ENCODE data around the gene SLC38A3.
A peak's percentile ranks its signal among the peaks of the same experiment; 100 is the strongest.

Gene SLC38A3

DNA sequence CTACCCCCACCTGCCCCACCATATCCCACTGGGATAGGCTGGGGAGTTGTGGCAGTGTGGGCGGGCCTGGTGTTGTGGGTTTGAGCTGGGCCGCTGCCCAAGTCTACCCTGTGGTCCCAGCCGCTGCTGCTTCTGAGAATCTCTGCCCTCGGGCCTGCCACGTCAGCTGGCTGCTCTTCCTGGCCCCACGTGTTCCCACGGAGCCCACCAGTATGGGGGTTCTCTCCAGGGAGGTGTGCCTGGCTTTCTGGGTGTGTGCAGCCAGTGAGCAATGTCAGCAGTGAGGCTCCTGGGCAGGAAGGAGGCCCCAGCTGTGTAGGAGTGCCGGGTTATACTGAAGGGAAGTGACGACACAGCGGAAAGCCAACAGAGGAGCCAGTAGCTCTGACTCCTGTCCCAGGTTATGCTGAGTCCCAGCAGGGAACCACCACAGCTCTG lies 41.5 kb downstream of the SLC38A3 start:
- TF ChIP-seq, protein P1, sequence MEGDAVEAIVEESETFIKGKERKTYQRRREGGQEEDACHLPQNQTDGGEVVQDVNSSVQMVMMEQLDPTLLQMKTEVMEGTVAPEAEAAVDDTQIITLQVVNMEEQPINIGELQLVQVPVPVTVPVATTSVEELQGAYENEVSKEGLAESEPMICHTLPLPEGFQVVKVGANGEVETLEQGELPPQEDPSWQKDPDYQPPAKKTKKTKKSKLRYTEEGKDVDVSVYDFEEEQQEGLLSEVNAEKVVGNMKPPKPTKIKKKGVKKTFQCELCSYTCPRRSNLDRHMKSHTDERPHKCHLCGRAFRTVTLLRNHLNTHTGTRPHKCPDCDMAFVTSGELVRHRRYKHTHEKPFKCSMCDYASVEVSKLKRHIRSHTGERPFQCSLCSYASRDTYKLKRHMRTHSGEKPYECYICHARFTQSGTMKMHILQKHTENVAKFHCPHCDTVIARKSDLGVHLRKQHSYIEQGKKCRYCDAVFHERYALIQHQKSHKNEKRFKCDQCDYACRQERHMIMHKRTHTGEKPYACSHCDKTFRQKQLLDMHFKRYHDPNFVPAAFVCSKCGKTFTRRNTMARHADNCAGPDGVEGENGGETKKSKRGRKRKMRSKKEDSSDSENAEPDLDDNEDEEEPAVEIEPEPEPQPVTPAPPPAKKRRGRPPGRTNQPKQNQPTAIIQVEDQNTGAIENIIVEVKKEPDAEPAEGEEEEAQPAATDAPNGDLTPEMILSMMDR (IDR thresholded peaks at IDR 0.05), result peak; percentile 66

GRCh38 chr3:50248387-50248786 lies 43.3 kb downstream of the SLC38A3 start:
- TF ChIP-seq, protein P1 (IDR thresholded peaks at IDR 0.05), result no peak

GRCh38 chr3:50249457-50249856 lies 44.4 kb downstream of the SLC38A3 start:
- TF ChIP-seq, protein P1 (IDR thresholded peaks at IDR 0.05), result no peak

GRCh38 chr3:50250514-50250913 lies 45.4 kb downstream of the SLC38A3 start:
- TF ChIP-seq, protein P1 (IDR thresholded peaks at IDR 0.05), result no peak

DNA sequence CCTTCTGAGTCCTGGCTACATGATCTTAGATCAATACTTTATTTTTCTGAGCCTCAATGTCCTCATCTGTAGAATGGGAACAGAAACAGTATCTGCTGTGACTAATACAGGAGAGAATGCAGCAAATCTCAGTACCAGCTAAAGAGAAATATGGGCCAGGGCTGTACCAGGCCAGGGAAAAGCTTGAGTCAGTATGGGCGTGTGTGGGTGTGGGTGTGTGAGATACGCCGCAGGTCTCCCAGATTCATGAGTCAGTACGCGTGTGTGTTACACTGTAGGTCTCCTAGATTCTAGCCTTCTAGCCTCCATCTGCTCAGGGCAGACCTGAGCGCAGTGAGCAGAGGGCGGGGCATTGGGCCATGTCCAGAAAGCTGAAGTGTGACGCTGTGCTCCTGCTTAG lies 46.1 kb downstream of the SLC38A3 start:
- TF ChIP-seq, protein P1 (IDR thresholded peaks at IDR 0.05), result no peak

DNA sequence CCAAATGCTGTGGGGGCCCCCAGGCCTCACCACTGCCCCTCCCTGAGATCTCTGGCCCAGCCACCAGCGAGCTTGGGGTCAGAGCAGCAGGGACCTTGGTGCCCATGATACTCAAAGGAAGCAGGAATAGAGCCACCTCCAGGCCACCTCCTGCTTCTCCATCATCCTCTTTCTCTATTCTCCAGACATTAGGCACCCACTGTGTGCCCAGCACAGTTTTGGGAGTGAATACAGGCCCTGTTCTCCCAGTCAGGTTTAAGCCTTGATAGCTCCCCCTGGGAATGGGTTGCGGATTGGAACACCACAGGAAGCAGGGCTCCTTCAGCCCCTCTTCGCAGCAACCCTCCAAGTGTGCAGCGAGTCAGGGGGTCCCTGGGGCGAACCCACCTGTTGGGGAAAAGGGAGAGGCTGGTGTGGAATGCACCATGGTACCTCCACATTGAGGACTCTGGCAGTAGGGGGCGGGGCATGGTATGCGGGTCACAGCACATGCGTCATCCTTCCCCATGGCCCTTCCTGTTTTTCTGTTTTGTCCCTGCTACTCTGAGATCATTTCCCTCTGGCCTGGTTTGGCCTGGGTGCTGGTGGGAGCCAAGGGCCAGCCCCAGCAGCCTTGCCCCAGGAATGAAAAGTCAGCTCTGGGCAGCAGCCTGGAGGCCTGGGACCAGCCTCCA lies 49.6 kb downstream of the SLC38A3 start:
- TF ChIP-seq, protein P1 (IDR thresholded peaks at IDR 0.05), result no peak

DNA sequence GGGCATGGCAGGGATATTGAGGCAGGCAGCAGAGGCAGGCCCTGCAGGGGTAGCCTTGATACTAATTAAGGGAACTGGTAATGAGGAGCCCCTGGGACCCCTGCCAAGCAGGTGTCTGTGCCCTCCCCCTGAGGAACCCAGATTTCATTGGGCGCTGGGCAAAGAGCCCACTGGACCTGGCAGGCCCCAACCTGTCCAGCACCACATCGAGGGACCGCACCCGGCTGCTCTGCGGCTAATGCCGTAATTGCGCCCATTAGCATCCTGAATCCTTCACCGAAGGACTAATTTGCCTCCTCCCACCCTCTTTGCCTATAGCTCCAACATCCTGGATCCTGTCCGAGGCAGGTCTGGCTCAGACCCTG lies 50.2 kb downstream of the SLC38A3 start:
- TF ChIP-seq, protein P1 (IDR thresholded peaks at IDR 0.05), result no peak

Data from LNCAP (cell line).